Memory B cell (primary cell): ENCODE results near the gene HSD17B8.

ENCODE experiments used
- ATAC-seq: fragments of 150-1000 bp; cut with Tn5 transposase; 2 replicates; pipeline ENCODE4 v1.10.0; 2021; ENCODE audit warnings: low read depth, mild to moderate bottlenecking, moderate library complexity
- DNase-seq, 2 donors: peaks; one replicate each; pipeline ENCODE4 v3.0.0; 2022; ENCODE audit warnings: low spot score in 2 of 2
- H3K27ac Mint-ChIP-seq: one replicate; pipeline ENCODE4 v1.8.0; 2022; ENCODE audit warnings: mild to moderate bottlenecking, moderate library complexity, mixed read lengths
- H3K27me3 Mint-ChIP-seq: one replicate; pipeline ENCODE4 v1.8.0; 2022; ENCODE audit warnings: mixed read lengths
- H3K36me3 Mint-ChIP-seq: one replicate; pipeline ENCODE4 v1.8.0; 2022; ENCODE audit warnings: mild to moderate bottlenecking, mixed read lengths
- H3K4me1 Mint-ChIP-seq: one replicate; pipeline ENCODE4 v1.8.0; 2022; ENCODE audit warnings: mixed read lengths
- H3K4me3 Mint-ChIP-seq: one replicate; pipeline ENCODE4 v1.8.0; 2022; ENCODE audit warnings: mild to moderate bottlenecking, moderate library complexity, mixed read lengths
- H3K9me3 Mint-ChIP-seq: one replicate; pipeline ENCODE4 v1.8.0; 2022; ENCODE audit warnings: mixed read lengths

Gene HSD17B8

DNA sequence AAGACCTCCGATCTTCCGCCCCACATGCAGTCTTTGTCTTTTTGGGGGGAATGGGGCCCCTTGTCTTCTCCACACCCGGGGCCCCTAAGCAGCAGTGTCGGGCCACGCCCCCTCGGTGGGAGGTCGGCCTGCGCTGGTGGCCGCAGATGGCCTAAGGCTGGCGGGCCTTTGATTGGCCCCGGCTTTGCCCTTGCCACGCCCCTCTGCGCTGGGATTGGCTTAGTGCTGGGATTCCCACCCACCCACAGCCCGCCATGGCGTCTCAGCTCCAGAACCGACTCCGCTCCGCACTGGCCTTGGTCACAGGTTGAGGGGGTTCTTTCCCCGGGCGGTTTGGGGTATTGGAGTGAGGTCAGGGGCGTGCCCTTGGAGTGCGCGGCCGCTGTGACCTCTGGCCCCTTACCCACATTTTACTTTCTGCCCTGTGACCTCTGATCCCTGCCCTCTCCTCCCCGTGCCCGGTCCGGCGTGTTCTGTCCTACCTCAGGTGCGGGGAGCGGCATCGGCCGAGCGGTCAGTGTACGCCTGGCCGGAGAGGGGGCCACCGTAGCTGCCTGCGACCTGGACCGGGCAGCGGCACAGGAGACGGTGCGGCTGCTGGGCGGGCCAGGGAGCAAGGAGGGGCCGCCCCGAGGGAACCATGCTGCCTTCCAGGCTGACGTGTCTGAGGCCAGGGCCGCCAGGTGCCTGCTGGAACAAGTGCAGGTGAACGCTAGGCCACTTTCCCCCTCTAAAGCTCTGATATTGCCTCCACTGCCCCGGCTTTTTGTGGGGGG is at the start of gene HSD17B8:
Gene HSD17B8 (plus strand): TSS at position 241 of the 776 bp plus-strand sequence. CDS start 14 bp downstream, at position 255.
- Mint-ChIP-seq H3K9me3 (no peaks in the 10 kb centered on the region), H3K36me3 (peaks cover 18% of the 10 kb centered on the region), H3K27ac (peak within 1 kb of the TSS; percentile 0), H3K4me1 (peaks cover 48% of the 10 kb centered on the region), H3K27me3 (no peaks in the 10 kb centered on the region), H3K4me3 (peak within 1 kb of the TSS; percentile 94)
- peak; percentile 74 to 77 for DNase-seq
- peak; percentile 59 for ATAC-seq

DNA sequence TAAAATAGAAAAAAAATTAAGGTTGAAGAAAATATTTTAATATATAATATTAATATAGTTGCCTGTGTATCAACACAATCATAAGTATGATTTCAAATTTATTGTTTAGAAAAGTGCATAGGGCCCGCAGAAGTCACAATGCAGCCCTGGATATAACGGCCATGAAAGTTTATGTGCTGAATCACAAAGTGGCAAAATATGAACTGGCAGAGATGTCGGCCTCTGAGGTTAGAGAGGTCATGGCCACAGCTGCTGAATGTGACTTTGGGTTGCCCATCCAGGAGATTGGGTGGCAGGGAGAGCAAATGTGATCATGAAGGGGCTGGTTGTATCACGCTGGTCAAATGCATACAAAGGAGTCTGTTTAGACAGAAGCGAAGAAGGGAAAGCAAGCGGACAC is 47.9 kb upstream of the HSD17B8 start:
- Mint-ChIP-seq H3K9me3 (peaks cover 3% of the 10 kb centered on the region), H3K27me3 (peaks cover 6% of the 10 kb centered on the region), H3K4me1 (peaks cover 4% of the 10 kb centered on the region), H3K36me3 (peaks cover 4% of the 10 kb centered on the region), H3K27ac (no peak overlapping the region), H3K4me3 (no peak overlapping the region)
- ATAC-seq (no peak), DNase-seq (no peak)

DNA sequence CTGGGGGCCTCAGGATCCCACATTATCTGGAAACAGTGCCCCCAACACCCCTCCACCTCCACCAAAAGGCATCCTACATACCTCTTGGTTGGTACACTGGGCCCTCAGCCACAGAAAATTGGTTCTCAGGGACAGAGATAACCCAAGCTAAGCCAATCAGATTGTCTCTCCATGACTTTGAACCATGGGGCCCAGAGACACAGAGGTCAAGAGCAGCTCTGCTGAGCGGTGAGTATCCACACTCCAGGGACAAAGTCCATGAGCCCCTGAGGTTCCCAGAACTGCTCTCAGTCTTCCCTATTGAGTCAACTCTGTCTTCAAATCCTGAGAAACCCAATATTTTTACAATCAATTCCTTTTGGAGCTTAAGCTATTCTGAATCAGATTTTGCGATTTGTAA is 47.5 kb upstream of the HSD17B8 start:
- Mint-ChIP-seq H3K36me3 (peaks cover under 1% of the 10 kb centered on the region), H3K9me3 (peaks cover under 1% of the 10 kb centered on the region), H3K4me3 (no peak overlapping the region), H3K4me1 (peaks cover 8% of the 10 kb centered on the region), H3K27ac (no peak overlapping the region), H3K27me3 (peaks cover 6% of the 10 kb centered on the region)
- DNase-seq, result no peak
- no peak for ATAC-seq

DNA sequence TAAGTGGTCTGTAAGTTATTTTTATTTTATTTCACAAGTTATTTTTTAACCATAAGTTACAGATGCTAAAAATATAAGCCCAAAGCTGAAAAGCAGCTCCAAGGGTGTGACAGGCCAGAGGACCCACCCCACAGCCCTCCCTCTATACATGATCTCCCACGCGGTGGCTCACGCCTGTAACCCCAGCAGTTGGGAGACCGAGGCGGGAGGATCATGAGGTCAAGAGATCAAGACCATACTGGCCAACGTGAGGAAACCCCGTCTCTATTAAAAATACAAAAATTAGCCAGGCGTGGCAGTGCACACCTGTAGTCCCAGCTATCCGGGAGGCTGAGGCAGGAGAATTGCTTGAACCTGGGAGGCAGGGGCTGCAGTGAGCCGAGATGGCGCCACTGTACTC is 44.4 kb upstream of the HSD17B8 start:
- Mint-ChIP-seq H3K4me1 (peaks cover 16% of the 10 kb centered on the region), H3K36me3 (no peaks in the 10 kb centered on the region), H3K9me3 (no peaks in the 10 kb centered on the region), H3K27ac (no peak overlapping the region), H3K27me3 (peaks cover 10% of the 10 kb centered on the region), H3K4me3 (no peak overlapping the region)
- no peak for DNase-seq
- no peak for ATAC-seq

DNA sequence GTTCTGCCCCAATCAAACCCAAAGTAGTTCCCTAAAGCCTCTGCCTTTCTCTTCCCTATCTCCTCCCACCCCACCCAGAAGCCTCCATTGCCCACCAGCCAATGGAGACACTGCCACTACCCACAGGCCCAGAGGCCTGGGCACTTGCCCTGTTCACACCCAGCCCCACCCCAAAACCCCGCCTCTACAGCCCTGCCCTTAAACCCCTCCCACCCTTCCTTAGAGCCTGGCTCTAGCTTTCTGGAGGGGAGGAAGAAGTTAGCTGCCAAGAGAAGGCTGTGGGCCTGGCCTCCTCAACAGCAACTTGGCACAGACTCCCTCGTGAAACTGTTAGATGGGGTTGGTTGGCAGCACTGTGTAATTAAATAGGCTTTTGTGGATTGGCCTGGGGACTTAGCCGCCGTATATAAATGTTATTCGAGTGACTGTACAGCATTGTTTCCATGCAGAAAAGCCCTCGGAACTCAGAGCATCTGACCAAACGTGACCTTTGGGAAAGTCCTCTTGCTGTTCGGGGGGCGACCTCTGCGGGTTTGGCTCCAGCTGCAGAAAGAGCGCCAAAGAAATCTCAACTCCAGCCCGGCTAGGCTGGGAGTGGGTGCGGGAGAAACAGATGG is 43.6 kb upstream of the HSD17B8 start:
- H3K27ac Mint-ChIP-seq, result no peak overlapping the region
- no peak for ATAC-seq
- no peak for DNase-seq
- H3K4me3 Mint-ChIP-seq, result peak overlapping the region; percentile 88
- H3K4me1 Mint-ChIP-seq, result peaks cover 16% of the 10 kb centered on the region
- H3K36me3 Mint-ChIP-seq, result no peaks in the 10 kb centered on the region
- peaks cover 10% of the 10 kb centered on the region for H3K27me3 Mint-ChIP-seq
- H3K9me3 Mint-ChIP-seq, result no peaks in the 10 kb centered on the region

DNA sequence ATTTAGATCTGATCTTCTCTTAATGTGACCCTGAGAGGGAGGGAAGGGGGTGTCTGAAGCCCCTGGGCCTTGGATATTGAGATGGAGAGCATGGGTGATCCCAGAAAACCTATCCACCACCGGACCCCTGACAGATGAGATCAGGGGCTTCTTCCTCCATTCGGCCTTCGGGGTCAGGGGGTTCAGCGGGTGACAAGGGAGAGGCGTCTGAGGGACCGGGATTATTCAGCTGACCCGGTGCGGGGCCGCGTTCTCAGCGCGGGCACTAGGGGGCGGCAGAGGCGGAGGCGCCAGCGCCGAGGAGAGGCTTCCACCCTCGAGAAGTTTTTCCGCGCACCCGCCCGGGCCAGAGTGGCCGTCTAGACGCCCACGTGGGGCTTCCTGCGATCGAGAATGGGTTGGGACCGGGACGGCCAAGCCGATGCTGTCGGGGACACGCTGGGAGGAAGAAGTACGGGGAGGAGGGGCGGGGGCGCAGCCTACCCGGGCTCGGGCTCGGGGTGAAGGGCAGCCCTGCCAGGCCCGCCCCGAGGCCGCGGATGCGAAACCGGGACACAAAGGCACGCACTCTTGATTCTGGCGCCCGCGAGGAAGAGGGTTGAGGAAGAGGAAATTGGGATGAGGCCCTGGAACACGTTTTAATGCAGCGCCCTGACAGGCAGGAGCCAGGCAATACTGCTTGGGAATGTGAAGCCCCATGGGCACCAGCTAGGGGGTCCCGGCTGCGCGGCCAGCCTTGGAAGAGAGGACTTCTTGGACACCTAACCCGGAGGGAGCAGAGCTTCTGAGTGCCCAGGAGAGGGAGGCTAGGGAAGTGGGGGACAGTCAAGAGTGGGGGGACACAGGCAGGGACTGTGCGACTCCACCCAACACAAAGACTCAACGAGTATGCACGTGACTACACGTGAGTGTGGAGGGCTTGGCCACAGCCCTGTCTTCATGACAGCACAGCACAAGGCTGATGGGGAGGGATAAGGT is 42.8 kb upstream of the HSD17B8 start:
- no peaks in the 10 kb centered on the region for H3K9me3 Mint-ChIP-seq
- H3K36me3 Mint-ChIP-seq, result no peaks in the 10 kb centered on the region
- peaks cover 11% of the 10 kb centered on the region for H3K27me3 Mint-ChIP-seq
- peak; percentile 94 for ATAC-seq
- DNase-seq, result peak; percentile 83 to 92
- H3K4me1 Mint-ChIP-seq, result peaks cover 18% of the 10 kb centered on the region
- peak overlapping the region; percentile 72 for H3K27ac Mint-ChIP-seq
- peak overlapping the region; percentile 88 for H3K4me3 Mint-ChIP-seq

DNA sequence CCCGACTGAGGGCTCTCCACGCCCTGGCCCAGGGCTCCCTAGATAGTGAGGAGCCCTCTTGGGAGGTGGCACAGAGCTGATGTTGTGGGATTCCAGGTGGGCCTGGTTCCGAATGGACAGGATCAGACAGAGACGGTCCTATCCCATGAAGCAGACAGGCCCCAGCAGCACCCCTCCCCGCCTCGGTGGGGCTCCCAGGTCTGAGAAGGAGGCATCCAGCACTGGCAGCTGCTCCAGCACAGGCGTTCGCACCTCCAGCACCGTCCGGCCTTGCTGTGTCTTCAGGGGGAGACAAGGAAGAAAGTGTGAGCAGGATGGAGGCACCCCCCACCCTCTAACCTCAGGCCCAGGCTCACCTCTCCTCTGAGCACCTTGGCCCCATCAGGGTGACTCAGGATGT is 40.9 kb upstream of the HSD17B8 start:
- DNase-seq, result no peak
- no peaks in the 10 kb centered on the region for H3K9me3 Mint-ChIP-seq
- H3K27ac Mint-ChIP-seq, result no peak overlapping the region
- H3K27me3 Mint-ChIP-seq, result peaks cover 11% of the 10 kb centered on the region
- H3K4me1 Mint-ChIP-seq, result peaks cover 19% of the 10 kb centered on the region
- no peak overlapping the region for H3K4me3 Mint-ChIP-seq
- no peaks in the 10 kb centered on the region for H3K36me3 Mint-ChIP-seq
- ATAC-seq, result no peak

DNA sequence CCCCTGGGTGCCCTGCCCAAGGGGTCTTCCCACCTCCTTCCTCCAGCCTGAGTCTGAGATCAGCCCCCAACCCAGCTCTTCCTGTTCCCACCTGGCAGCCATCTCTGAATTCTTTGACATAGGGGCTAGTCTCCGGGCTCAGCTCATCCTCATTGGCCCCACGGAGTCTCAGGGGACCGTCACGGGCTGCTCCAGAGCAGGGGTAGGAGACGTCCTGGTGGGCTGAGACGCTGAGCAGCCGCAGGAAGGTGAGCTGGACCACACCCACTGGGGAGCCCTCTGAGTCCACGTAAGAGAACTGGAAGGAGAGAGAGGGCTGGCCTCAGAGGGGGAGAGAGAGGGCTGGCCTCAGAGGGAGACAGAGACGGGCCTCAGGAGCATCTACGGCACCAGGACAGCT is 40.3 kb upstream of the HSD17B8 start:
- no peak overlapping the region for H3K27ac Mint-ChIP-seq
- ATAC-seq (no peak), DNase-seq (no peak)
- no peak overlapping the region for H3K4me3 Mint-ChIP-seq
- H3K9me3 Mint-ChIP-seq, result no peaks in the 10 kb centered on the region
- H3K27me3 Mint-ChIP-seq, result peaks cover 11% of the 10 kb centered on the region
- no peaks in the 10 kb centered on the region for H3K36me3 Mint-ChIP-seq
- peaks cover 19% of the 10 kb centered on the region for H3K4me1 Mint-ChIP-seq

DNA sequence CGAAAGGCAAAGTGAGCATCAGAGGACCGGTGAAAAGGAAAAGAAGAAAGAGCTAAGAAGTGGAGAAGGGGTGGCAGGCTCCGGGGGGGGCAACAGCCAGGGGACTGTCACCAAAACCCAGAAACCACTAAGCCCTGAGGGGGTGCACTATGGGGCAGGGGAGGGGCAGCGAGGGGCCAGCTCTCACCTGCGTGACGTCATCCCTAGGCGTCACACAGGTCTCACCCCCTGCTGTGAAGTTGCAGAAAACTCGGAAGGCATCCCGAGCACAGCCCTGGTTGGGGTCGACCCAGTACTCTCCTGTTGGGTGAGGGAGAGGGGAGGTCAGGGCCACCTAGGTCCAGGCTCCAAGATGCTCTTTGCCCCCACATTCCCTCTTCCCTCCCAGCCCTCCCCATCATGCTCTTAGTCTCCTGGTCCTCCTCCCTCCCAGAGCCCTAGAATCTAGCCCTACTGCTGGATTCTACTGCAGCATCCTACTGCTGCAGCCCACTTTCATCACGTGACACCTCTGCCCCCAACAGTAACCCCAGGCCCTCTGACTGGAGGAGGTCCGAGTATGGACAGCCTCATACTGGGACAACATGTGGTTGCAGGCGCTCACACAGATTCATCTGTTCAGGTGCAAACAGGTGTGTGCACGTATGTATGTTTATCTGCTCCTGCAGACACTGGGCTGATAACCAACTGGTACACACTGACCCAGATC is 39.6 kb upstream of the HSD17B8 start:
- ATAC-seq, result no peak
- Mint-ChIP-seq H3K4me1 (peaks cover 19% of the 10 kb centered on the region), H3K9me3 (no peaks in the 10 kb centered on the region), H3K27me3 (peaks cover 11% of the 10 kb centered on the region), H3K27ac (no peak overlapping the region), H3K36me3 (no peaks in the 10 kb centered on the region), H3K4me3 (no peak overlapping the region)
- no peak for DNase-seq

DNA sequence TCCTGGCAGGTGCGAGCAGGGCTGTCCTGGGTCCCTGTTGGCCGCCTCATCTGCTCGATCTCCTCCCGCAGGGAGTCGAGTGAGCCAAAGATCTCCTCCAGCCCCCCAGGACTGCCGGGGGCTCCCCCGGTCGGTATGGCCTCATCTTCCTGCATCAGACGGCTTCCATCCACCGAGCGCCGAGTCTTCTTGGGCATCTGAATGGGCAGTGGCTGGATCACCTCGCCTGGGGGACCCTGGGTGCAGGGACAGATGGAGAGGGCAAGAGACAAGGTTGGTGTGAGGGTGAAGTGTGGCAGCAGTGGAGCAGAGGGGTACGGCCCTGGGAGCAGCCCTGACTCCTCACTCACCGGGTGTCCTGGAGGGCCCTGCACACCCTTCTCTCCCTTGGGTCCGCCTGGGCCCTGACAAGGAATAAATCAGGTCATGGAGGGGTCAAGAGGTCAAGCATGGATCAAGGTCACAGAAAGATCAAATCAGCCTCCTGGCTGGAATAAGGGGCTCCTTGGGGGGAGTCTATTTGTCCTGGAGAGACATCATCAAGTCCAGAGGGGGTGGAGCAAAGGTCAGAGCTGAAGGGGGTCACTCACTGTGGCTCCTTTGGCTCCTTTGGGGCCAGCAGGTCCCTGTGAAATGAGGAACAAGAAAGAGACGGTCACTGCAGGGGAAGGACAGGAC is 38.7 kb upstream of the HSD17B8 start:
- H3K4me3 Mint-ChIP-seq, result no peak overlapping the region
- no peaks in the 10 kb centered on the region for H3K36me3 Mint-ChIP-seq
- no peaks in the 10 kb centered on the region for H3K9me3 Mint-ChIP-seq
- peaks cover 10% of the 10 kb centered on the region for H3K27me3 Mint-ChIP-seq
- ATAC-seq (no peak), DNase-seq (no peak)
- H3K27ac Mint-ChIP-seq, result no peak overlapping the region
- H3K4me1 Mint-ChIP-seq, result peaks cover 22% of the 10 kb centered on the region

DNA sequence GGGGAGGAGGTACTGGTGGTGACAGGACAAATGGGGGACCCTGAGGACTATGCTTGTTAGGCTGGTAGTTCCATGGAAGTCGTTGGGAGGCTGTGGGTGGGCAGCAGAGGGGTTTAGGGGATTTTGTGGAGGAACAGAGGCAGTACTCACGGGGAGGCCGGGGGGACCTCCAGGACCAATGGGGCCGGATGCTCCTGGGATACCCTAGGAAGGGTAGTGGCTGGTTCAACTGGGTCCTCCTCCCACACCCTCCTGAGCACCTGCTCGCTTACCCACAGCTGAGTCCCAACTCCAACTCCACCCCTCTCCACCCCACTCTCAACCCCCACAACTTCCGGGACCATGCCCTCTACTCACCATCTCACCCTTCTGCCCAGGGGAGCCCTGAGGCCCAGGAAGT is 38.1 kb upstream of the HSD17B8 start:
- H3K36me3 Mint-ChIP-seq, result no peaks in the 10 kb centered on the region
- no peaks in the 10 kb centered on the region for H3K9me3 Mint-ChIP-seq
- ATAC-seq (no peak), DNase-seq (no peak)
- no peak overlapping the region for H3K4me3 Mint-ChIP-seq
- H3K4me1 Mint-ChIP-seq, result peaks cover 20% of the 10 kb centered on the region
- H3K27me3 Mint-ChIP-seq, result peaks cover 10% of the 10 kb centered on the region
- H3K27ac Mint-ChIP-seq, result no peak overlapping the region

DNA sequence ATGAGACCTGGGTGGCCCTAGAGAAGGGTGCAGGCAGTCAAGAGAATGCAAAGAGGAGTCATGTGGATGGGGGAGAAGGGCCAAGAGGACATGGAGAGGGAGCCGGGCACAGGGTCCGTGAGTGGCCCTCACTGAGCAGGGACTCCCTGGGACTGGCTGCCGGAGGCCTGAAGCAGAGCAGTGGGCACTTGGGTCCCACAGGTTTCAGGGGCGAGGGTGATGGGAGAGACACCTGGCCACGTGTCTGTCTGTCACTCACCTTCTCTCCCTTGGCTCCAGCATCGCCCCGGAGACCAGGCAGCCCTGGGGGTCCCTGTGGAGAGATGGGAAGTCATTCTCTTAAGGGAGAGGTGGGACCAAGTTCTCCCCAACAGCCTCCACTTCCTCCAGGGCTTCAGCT is 37.6 kb upstream of the HSD17B8 start:
- Mint-ChIP-seq H3K27ac (no peak overlapping the region), H3K36me3 (no peaks in the 10 kb centered on the region), H3K4me1 (peaks cover 15% of the 10 kb centered on the region), H3K9me3 (no peaks in the 10 kb centered on the region), H3K27me3 (peaks cover 10% of the 10 kb centered on the region), H3K4me3 (no peak overlapping the region)
- DNase-seq, result no peak
- ATAC-seq, result no peak
